HL-60 (cell line): Measurements from ENCODE around the gene NID2.
A peak's percentile ranks its signal among the peaks of the same experiment; 100 is the strongest.

Source experiments
- DNase-seq, 2 experiments: peaks; one replicate each; pipeline ENCODE4 v3.0.0-alpha.2; 2010 to 2020; ENCODE audit warnings: low read depth in 1 of 2, low spot score in 1 of 2
- H3K27ac ChIP-seq: fragments of 250-450 bp; sonication (Bioruptor Pico); replicated peaks from 2 replicates; pipeline ENCODE4 v1.5.1; 2020; ENCODE audit warnings: mild to moderate bottlenecking, moderate library complexity
- H3K27me3 ChIP-seq: fragments of 250-450 bp; sonication (Bioruptor Pico); 2 replicates; pipeline ENCODE4 v1.5.1; 2021; ENCODE audit warnings: mild to moderate bottlenecking, moderate library complexity; ENCODE audit not compliant: insufficient read depth, poor library complexity, severe bottlenecking
- H3K4me3 ChIP-seq: replicated peaks from 2 replicates; pipeline ENCODE4 v1.5.1; 2011; ENCODE audit warnings: mild to moderate bottlenecking, control low read depth, low read length; ENCODE audit not compliant: insufficient read depth
- GABPA ChIP-seq: IDR thresholded peaks from 2 replicates; pipeline ENCODE4 v1.6.1; 2012; ENCODE audit warnings: low read depth
- POLR2AphosphoS5 ChIP-seq: IDR thresholded peaks from 2 replicates; pipeline ENCODE4 v1.6.1; 2012; ENCODE audit warnings: low read depth
- SPI1 ChIP-seq: IDR thresholded peaks from 2 replicates; pipeline ENCODE4 v1.6.1; 2012; ENCODE audit warnings: low read depth, mild to moderate bottlenecking, borderline replicate concordance
- TF ChIP-seq, protein P1 (sequence below): IDR thresholded peaks from 2 replicates; pipeline ENCODE4 v1.6.1; 2012; ENCODE audit warnings: low read depth; ENCODE audit not compliant: insufficient replicate concordance
- TF ChIP-seq, protein P2 (sequence below): IDR thresholded peaks from one replicate; pipeline ENCODE4 v1.5.1; 2011; ENCODE audit warnings: low read length, control low read depth, inconsistent platforms; ENCODE audit not compliant: insufficient read depth

Gene NID2

DNA sequence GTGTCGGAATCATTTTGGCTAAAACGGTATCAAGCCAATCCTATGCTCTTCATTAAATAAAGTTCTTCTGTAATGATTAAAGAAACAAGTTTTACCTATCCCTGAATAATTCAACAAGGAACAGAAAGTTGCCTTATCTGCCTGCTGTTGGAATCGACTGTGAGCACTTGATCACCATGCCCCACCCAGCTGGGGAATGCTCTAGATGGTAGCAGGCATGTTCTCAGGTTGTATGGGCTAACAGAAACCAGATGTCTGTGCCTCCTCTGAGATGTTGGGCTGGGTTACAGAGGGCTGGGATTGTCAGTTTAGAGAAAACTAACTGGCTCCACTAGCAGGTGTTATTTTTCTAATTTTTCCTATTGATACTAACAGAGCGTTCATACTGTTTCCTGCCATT is 50.6 kb downstream of the NID2 start:
- TF ChIP-seq, protein P1, sequence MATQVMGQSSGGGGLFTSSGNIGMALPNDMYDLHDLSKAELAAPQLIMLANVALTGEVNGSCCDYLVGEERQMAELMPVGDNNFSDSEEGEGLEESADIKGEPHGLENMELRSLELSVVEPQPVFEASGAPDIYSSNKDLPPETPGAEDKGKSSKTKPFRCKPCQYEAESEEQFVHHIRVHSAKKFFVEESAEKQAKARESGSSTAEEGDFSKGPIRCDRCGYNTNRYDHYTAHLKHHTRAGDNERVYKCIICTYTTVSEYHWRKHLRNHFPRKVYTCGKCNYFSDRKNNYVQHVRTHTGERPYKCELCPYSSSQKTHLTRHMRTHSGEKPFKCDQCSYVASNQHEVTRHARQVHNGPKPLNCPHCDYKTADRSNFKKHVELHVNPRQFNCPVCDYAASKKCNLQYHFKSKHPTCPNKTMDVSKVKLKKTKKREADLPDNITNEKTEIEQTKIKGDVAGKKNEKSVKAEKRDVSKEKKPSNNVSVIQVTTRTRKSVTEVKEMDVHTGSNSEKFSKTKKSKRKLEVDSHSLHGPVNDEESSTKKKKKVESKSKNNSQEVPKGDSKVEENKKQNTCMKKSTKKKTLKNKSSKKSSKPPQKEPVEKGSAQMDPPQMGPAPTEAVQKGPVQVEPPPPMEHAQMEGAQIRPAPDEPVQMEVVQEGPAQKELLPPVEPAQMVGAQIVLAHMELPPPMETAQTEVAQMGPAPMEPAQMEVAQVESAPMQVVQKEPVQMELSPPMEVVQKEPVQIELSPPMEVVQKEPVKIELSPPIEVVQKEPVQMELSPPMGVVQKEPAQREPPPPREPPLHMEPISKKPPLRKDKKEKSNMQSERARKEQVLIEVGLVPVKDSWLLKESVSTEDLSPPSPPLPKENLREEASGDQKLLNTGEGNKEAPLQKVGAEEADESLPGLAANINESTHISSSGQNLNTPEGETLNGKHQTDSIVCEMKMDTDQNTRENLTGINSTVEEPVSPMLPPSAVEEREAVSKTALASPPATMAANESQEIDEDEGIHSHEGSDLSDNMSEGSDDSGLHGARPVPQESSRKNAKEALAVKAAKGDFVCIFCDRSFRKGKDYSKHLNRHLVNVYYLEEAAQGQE: no peak
- no peak for TF ChIP-seq GABPA
- TF ChIP-seq POLR2AphosphoS5: no peak
- no peak for TF ChIP-seq SPI1
- TF ChIP-seq, protein P2, sequence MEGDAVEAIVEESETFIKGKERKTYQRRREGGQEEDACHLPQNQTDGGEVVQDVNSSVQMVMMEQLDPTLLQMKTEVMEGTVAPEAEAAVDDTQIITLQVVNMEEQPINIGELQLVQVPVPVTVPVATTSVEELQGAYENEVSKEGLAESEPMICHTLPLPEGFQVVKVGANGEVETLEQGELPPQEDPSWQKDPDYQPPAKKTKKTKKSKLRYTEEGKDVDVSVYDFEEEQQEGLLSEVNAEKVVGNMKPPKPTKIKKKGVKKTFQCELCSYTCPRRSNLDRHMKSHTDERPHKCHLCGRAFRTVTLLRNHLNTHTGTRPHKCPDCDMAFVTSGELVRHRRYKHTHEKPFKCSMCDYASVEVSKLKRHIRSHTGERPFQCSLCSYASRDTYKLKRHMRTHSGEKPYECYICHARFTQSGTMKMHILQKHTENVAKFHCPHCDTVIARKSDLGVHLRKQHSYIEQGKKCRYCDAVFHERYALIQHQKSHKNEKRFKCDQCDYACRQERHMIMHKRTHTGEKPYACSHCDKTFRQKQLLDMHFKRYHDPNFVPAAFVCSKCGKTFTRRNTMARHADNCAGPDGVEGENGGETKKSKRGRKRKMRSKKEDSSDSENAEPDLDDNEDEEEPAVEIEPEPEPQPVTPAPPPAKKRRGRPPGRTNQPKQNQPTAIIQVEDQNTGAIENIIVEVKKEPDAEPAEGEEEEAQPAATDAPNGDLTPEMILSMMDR: no peak
- H3K27ac ChIP-seq: no peak overlapping the region
- H3K4me3 ChIP-seq: no peak overlapping the region
- H3K27me3 ChIP-seq: no peaks in the 10 kb centered on the region
- DNase-seq: no peak

DNA sequence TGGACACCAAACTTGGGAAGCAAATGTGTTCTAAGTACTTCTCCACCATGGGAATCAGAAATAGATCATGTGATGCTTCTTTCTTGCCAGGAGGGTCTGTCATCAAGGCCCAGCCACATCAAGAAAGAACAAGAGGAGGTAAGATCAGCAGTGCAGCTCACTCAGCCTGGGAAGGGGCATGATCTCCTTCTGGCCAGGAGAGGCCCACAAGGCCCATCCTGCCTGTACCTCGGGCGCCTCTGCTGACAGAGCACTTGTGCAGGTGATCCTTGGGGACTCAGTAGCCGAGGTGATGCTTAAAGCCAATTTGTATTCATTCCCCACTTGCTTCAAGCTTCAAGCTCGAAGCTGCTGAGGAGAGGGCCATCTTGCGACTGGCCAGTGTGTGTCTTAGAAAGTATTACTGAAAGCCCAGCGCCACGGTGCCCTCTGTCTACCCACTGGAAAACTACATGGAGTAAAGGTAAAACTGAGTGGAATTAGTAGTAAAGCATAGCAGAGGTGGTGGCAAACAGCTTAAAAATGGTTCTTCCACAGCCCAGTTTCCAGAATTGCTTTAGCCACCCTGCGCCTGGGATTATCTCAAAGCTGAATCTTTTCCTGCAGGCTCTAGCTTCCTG is 53.3 kb downstream of the NID2 start:
- H3K27ac ChIP-seq: no peak overlapping the region
- H3K27me3 ChIP-seq: no peaks in the 10 kb centered on the region
- TF ChIP-seq, protein P1: no peak
- TF ChIP-seq SPI1 (no peak), POLR2AphosphoS5 (no peak), GABPA (no peak)
- TF ChIP-seq, protein P2: no peak
- H3K4me3 ChIP-seq: no peak overlapping the region
- DNase-seq: peak in 1 of 2 experiments; percentile 18

- Histone ChIP-seq H3K4me3 (no peak overlapping the region), H3K27ac (no peak overlapping the region), H3K27me3 (no peaks in the 10 kb centered on the region)
- TF ChIP-seq, protein P2: no peak
- TF ChIP-seq GABPA: no peak
- DNase-seq: peak in 1 of 2 experiments; percentile 35
These were observed 54.1 kb downstream of the NID2 start for GRCh38 chr14:52014601-52015267.
